ENCODE data around the gene TMBIM4.
A peak's percentile ranks its signal among the peaks of the same experiment; 100 is the strongest.
"Not testable (repeated sequence)": the region's sequence is repeated elsewhere in the genome, so short reads cannot be mapped to it uniquely, and the experiment has no call there.

Gene TMBIM4, protein sequence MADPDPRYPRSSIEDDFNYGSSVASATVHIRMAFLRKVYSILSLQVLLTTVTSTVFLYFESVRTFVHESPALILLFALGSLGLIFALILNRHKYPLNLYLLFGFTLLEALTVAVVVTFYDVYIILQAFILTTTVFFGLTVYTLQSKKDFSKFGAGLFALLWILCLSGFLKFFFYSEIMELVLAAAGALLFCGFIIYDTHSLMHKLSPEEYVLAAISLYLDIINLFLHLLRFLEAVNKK

GRCh38 chr12:66169221-66170170 lies at the start of gene TMBIM4:
TMBIM4 (minus strand) TSS chr12:66169996; CDS start chr12:66169951, 45 bp downstream.
- DNase-seq (ENCODE audit: low read depth): peak; percentile 93

DNA sequence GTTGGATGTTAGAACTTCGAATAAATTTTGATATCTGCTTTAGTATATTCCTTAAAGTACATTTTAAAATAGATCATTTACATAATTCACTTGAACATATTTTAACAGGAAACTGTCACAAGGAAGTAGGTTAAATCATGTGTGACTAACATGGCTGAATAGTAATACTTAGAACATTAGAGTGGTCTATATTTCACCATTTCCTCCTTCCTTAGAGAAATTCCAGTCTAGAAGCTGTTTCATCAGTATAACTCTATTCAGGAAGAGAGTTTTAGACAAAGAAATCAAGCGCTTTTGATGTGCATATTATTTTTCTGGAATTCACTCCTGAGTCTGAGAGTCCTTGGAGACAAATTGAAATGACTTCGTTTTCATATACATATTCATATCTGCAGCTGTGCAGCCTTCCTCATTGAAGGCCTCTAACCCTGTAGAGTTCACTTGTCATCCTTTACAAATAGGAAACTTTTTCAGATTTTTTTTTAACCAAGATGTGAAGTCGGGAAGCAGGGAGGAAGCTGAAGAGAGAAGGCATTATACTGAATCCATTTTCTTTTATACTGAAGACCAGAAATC lies 47.6 kb upstream of the TMBIM4 start:
- peak; percentile 22 for DNase-seq (ENCODE audit: low read depth)

DNA sequence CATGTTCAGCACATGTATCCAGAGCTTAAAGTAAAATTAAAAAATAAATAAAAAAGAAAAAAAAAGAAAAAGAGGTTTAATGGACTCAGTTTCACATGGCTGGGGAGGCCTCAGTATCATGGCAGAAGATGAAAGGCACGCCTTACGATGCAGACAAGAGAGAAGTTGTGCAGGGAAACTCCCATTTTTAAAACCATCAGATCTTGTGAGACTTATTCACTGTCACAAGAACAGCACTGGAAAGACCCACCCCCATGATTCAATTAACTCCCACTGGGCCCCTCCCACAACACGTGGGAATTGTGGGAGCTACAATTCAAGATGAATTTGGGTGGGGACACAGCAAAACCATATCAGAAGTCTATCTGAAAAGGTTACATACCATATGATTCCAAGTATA lies 43.2 kb upstream of the TMBIM4 start:
- DNase-seq (ENCODE audit: low read depth): not testable (repeated sequence)

DNA sequence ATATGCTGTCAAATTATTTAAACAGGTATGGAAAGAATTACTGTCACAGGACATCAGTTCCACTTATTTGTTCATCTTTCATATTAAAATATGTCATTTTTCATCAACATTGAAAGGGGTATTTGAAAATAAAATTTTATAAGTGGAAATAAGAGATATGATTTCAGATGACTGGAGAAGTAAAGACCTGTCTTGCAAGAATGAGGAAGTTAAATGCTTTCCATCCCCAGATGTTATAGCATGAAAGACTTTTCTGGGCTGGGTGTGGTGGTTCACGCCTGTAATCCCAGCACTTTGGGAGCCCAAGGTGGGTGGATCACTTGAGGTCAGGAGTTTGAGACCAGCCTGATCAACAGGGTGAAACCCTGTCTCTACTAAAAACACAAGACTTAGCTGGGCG lies 41.8 kb upstream of the TMBIM4 start:
- DNase-seq (ENCODE audit: low read depth): not testable (repeated sequence)

- no peak for DNase-seq (ENCODE audit: low read depth)
These were observed 41.0 kb upstream of the TMBIM4 start for GRCh38 chr12:66210840-66211239.

GRCh38 chr12:66206141-66206540 lies 36.3 kb upstream of the TMBIM4 start:
- DNase-seq (ENCODE audit: low read depth): no peak

DNA sequence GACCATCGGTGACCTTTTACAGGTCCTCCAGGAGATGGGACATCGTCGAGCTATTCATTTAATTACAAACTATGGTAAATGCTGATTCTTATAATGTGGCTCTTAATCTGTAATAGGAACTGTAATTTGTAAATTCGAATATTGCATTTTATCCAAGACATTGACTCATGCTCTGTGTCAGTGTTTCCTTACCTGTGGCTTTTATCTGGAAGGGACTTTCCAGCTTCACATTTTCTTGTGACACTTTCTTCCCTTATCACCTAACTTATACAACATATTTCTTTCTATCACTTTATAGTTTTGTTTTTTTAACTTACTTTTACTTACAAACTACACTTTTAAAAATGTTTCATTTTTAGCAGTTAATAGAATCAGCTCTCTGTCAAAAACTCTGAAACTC lies 34.0 kb upstream of the TMBIM4 start:
- no peak for DNase-seq (ENCODE audit: low read depth)

DNA sequence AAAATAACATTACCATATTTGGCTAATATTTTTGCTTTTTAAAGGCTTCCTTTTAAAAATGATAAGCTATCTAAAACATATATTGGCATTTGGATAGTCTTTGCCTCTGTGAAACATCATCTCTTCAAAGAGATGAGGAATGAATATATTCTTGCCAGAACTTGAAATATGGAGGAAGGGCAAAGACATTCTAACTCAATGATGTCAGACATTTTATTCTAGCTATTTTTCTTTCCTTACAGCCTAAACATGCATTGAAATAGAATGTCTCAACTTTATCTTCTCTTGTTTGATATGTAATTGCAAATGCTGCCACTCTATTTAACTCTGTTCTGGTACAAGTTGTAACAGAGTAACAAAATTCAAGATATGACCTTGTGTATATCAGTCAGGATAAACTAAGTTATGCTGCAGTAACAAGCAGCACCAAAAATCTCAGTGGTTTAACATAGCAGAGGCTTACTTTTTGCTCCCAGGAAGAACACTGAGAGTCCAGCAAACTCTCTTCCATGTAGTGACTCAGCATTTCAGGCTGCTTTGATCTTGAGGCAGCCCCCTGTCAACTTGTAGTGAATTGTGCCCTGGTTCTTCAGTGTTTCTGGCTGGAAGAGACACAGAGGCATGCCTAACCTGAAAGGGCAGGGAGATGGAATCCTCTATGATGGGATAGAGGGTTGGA lies 30.2 kb upstream of the TMBIM4 start:
- DNase-seq (ENCODE audit: low read depth): no peak

DNA sequence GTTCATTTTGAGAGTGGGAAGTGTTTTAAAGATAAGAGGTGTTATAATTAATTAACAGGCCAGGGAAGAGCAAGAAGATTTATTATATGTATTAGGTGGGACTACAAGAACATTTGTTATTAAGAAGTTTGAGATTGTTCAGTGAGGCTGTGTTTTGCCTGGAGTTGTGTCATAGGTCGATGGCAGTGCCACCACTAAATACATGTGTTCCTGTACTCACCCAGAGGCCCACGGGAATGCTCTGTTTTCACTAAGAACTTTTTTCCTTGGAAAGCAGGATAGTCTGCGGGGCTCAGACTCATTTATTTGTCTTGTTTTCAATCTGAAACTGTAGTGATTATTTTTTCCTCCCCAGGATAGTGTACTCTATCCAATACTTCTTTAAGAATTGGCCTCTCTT lies 29.3 kb upstream of the TMBIM4 start:
- no peak for DNase-seq (ENCODE audit: low read depth)

DNA sequence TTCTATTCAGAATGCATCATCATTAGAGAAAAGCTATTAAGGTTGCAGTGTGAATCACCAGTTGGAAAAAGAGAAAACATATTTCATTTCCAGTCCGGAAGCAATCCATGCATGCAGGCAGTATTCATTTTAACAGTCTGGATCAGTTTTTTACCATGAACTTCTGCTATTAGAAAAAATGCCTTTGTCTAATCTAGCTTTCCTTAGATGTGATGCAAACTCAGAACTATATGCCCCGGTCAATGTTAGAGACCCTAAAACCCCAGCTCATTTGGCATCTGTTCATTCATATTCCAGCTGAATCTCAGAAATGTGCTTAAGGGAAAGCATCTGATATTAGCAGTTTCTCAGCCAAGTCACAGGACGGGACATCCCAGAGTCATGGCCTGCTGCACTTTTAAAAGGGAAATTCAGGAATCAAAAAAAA lies 27.7 kb upstream of the TMBIM4 start:
- DNase-seq (ENCODE audit: low read depth): peak; percentile 55

- DNase-seq (ENCODE audit: low read depth): peak; percentile 62
These were observed 27.0 kb upstream of the TMBIM4 start for GRCh38 chr12:66196806-66197205.

DNA sequence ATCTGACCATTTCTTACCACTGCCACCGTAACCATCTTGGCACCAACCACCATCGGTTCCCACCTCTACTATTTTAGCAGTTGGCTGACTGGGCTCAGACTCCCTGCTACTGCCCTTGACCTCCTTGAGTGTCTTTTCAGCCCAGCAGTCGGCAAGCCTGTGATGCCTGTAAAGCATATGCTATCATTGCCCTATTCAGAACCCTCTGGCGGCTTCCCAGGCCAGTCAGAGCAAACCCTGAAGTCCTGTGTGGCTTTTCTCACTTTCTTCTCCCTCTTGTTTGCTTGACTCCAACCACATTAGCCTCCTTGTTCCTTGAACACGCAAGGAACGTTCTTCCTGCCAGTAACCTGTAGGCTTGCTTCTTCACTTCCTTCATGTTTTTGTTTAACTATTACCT lies 25.4 kb upstream of the TMBIM4 start:
- DNase-seq (ENCODE audit: low read depth): no peak

- no peak for DNase-seq (ENCODE audit: low read depth)
These were observed 24.3 kb upstream of the TMBIM4 start for GRCh38 chr12:66194122-66194521.

- no peak for DNase-seq (ENCODE audit: low read depth)
These were observed 21.8 kb upstream of the TMBIM4 start for GRCh38 chr12:66191547-66192126.

DNA sequence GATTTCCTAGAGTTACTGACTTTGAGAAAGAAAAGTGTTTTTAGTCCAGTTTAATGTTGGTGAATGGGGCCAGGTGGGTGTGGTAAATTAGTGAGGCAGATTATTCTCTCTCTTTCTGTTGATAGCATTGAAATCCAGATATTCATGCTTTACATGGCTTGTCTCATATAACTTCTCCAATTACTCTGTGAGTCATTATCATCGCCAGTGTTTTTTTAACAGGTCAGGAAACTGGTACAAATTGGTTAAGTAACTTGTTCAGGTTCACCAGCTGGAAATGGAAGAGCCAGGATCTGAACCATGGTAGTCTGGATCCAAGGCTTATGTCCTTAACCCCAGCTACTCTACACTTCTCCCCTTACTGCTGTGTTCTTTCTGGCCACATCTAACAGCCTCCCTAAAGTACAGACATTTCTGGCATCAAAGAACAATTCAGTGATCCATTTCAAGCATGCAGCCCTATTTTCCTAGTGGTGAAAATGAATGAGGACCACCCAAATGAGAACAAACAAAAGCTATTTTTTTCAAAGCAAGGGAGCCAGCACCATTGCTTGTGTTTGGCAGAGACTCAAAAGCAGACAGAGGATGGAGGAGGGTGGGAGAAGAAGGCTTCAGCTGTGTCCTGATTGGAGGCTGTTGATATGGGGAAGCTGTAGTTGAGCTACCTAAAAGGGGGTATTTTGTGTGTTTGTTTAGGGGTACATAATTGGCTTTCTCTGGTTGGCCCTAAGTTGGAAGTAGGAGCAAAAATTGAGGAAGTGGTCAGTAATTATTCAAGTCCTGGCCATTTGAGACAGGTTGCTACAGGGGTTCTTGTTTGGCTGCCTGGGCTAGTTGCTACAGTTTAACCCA lies 20.9 kb upstream of the TMBIM4 start:
- peak; percentile 52 for DNase-seq (ENCODE audit: low read depth)

DNA sequence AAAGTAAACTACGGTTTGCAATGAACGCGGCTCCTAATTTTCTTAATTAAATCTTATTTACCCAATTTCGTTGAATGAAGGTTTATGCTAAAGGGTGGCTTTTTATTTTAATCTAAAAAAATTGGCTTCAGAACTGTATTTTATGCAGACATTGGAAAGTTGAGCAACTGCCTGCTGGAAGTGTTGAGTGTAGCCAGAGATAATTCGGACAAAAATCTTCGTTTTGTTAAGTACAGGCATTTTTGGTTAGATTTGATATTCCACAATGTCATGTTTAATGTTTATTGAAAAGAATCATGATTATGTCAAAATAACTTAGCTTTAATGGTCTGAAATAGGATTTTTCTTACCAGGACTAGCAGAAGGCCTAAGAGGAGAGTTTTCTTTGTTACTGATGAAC lies 20.1 kb upstream of the TMBIM4 start:
- DNase-seq (ENCODE audit: low read depth): no peak

DNA sequence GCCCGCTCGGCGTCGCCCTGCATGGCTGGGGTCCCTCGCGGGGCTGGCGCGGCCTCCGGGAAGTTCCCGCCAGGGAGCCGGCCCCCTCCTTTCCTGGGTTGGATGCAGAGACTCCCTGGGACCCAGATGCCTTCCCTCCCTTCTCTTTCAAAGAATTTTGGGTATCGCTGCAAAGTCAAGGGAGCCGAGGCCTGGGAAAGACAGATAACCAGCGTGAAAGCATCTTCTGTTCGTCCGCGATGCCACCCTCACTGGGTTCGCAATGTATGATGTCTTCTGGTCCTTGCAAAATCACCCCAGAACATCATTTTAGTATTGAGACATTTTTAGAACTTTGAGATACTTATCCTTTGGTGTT lies 19.7 kb upstream of the TMBIM4 start:
- DNase-seq (ENCODE audit: low read depth): no peak

DNA sequence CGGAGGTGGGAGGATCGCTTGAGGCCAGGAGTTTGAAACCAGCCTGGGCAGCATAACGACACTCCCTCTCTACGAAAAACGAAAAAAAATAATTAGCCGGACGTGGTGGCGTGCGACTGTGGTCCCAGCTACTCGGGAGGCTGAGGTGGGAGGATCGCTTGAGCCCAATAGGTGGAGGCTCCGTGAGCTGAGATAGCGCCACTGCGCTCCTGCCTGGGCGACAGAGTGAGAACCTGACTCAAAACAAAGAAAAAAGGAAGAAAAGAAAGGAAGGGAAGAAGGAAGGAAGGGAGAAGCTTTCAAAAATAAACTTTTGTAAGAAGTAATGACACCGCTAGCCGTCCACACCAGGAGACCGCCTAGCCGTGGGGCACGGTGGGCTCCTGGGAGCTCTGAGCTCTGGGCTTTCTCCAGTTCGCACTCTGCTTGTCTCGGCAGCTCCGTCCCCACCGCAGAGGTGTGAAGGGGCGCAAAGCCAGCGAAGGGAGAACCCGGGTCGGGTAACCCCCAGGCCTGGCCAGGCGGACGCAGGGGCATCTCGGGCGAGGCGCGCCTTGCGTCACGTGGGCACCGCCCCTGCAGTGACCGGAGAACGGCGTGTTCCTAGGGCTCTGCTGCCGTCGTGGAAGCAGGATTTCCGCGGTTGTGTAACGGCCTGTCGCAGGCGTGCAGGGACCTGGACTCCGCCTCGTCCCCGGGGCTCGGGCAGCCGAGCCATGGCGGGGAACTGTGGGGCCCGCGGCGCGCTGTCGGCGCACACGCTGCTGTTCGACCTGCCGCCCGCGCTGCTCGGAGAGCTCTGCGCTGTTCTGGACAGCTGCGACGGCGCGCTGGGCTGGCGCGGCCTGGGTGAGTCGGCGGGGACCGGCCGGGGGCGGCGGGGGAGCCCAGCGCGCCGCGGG lies 19.0 kb upstream of the TMBIM4 start, which contains the start of gene IRAK3:
Gene IRAK3, plus strand, starts transcription at position 631 of the 902 bp plus-strand sequence. Its CDS starts 86 bp downstream, at position 717.
- peak; percentile 63 for DNase-seq (ENCODE audit: low read depth)

DNA sequence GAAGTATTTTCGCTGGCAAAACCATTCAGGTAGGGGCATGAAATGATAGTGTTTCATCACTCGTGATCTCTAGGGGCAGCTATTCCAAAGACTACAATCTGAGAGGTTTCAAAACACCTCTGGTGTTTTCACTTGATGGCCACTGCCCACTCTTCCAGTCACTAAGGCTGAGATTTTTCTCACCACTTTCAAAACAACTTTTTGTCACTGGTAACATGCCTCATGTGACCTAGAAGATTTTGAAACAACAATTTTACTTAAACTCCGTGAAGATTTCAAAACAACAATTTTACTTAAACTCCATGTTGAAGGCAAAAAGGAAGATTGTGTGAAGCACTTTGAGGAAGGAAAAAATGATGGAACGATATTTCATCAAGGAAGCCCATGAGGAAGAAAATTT lies 18.0 kb upstream of the TMBIM4 start:
- DNase-seq (ENCODE audit: low read depth): no peak

DNA sequence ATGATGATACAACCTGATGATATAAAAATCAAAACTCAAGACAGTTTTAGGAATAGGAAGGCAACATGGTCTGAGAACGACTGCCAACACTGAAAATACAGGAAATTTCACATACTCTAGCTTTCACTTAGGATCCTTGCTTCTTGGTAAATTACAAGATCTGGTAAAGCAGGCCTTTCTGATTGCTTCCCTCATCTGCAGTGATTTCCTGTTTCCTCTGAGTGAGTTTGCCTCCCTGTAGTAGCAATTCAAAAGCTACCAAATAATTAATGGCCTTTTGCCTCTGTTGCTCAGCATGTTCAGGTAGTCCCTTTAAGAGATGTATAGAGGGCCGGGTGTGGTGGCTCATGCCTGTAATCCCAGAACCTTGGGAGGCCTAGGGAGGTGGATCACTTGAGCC lies 17.2 kb upstream of the TMBIM4 start:
- DNase-seq (ENCODE audit: low read depth): no peak
